ENCODE data around the gene COMT. TPM values are rescaled to one million over a fixed set of nuclear protein-coding genes. Genes with fewer than 3 reads are reported as not detected.

Gene COMT
- total and polyA plus RNA-seq, 9 of the 15 experiments (the other 6 are each of a cell fraction or from before 2014, with no cell fraction given): 12.5 to 351 (median 155) TPM

DNA sequence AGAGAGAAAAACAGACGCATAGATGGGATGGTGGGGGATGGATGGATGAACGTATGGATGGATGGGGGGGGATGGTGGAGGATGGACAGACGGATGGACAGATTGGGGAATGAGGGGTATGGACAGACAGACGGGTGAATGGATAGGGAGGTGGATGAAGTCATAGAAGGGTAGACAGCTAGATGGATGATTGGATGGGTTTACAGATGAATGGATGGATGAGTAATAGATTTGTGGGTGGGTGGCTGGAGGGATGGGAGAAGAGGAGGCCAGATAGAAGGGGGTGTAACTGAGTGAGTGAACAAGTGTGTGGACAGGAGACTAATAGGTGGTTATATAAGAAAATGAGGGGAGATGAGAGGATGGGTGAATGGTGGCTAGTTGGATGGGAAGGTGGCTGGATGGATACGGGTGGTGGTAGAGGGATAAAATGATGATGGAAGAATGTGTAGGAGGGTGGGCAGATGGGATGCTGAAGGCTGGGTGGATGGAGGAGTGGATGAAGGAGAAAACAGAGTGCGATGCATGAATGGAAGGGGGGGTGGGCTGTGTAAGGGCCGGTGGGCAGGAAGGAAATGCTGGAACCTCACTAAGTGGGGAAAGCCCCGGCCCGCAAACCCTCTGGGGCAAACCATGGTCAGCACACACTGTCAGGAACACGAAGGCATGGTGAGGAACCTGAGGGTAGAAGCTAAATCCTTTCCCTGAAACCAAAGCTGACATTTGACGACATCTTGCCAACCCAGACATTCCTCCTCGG is 53.5 kb downstream of the COMT start (continued):
- TF ChIP-seq, protein P1, sequence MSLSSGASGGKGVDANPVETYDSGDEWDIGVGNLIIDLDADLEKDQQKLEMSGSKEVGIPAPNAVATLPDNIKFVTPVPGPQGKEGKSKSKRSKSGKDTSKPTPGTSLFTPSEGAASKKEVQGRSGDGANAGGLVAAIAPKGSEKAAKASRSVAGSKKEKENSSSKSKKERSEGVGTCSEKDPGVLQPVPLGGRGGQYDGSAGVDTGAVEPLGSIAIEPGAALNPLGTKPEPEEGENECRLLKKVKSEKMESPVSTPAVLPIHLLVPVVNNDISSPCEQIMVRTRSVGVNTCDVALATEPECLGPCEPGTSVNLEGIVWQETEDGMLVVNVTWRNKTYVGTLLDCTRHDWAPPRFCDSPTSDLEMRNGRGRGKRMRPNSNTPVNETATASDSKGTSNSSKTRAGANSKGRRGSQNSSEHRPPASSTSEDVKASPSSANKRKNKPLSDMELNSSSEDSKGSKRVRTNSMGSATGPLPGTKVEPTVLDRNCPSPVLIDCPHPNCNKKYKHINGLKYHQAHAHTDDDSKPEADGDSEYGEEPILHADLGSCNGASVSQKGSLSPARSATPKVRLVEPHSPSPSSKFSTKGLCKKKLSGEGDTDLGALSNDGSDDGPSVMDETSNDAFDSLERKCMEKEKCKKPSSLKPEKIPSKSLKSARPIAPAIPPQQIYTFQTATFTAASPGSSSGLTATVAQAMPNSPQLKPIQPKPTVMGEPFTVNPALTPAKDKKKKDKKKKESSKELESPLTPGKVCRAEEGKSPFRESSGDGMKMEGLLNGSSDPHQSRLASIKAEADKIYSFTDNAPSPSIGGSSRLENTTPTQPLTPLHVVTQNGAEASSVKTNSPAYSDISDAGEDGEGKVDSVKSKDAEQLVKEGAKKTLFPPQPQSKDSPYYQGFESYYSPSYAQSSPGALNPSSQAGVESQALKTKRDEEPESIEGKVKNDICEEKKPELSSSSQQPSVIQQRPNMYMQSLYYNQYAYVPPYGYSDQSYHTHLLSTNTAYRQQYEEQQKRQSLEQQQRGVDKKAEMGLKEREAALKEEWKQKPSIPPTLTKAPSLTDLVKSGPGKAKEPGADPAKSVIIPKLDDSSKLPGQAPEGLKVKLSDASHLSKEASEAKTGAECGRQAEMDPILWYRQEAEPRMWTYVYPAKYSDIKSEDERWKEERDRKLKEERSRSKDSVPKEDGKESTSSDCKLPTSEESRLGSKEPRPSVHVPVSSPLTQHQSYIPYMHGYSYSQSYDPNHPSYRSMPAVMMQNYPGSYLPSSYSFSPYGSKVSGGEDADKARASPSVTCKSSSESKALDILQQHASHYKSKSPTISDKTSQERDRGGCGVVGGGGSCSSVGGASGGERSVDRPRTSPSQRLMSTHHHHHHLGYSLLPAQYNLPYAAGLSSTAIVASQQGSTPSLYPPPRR (CRISPR knock-in tag; IDR thresholded peaks at IDR 0.05; ENCODE audit: borderline replicate concordance): no peak
- no peak for TF ChIP-seq SIRT6 (IDR thresholded peaks at IDR 0.05; ENCODE audit: low read depth, low read length)
- TF ChIP-seq, protein P2, sequence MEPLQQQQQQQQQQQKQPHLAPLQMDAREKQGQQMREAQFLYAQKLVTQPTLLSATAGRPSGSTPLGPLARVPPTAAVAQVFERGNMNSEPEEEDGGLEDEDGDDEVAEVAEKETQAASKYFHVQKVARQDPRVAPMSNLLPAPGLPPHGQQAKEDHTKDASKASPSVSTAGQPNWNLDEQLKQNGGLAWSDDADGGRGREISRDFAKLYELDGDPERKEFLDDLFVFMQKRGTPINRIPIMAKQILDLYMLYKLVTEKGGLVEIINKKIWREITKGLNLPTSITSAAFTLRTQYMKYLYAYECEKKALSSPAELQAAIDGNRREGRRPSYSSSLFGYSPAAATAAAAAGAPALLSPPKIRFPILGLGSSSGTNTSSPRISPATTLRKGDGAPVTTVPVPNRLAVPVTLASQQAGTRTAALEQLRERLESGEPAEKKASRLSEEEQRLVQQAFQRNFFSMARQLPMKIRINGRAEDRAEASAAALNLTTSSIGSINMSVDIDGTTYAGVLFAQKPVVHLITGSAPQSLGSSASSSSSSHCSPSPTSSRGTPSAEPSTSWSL (CRISPR knock-in tag; IDR thresholded peaks at IDR 0.05; ENCODE audit: borderline replicate concordance): no peak
- TF ChIP-seq, protein P3, sequence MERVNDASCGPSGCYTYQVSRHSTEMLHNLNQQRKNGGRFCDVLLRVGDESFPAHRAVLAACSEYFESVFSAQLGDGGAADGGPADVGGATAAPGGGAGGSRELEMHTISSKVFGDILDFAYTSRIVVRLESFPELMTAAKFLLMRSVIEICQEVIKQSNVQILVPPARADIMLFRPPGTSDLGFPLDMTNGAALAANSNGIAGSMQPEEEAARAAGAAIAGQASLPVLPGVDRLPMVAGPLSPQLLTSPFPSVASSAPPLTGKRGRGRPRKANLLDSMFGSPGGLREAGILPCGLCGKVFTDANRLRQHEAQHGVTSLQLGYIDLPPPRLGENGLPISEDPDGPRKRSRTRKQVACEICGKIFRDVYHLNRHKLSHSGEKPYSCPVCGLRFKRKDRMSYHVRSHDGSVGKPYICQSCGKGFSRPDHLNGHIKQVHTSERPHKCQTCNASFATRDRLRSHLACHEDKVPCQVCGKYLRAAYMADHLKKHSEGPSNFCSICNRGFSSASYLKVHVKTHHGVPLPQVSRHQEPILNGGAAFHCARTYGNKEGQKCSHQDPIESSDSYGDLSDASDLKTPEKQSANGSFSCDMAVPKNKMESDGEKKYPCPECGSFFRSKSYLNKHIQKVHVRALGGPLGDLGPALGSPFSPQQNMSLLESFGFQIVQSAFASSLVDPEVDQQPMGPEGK (CRISPR knock-in tag; IDR thresholded peaks at IDR 0.05; ENCODE audit: borderline replicate concordance): no peak
- TF ChIP-seq, protein P4, sequence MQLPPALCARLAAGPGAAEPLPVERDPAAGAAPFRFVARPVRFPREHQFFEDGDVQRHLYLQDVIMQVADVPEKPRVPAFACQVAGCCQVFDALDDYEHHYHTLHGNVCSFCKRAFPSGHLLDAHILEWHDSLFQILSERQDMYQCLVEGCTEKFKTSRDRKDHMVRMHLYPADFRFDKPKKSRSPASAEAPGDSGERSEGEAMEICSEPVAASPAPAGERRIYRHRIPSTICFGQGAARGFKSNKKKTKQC (CRISPR knock-in tag; IDR thresholded peaks at IDR 0.05): no peak
- TF ChIP-seq ZNF316 (IDR thresholded peaks at IDR 0.05): peak; percentile 25; the same call in 1 of the 2 replicates
- no peak for TF ChIP-seq HNRNPUL1 (IDR thresholded peaks at IDR 0.05; ENCODE audit: low read length)
- TF ChIP-seq, protein P5, sequence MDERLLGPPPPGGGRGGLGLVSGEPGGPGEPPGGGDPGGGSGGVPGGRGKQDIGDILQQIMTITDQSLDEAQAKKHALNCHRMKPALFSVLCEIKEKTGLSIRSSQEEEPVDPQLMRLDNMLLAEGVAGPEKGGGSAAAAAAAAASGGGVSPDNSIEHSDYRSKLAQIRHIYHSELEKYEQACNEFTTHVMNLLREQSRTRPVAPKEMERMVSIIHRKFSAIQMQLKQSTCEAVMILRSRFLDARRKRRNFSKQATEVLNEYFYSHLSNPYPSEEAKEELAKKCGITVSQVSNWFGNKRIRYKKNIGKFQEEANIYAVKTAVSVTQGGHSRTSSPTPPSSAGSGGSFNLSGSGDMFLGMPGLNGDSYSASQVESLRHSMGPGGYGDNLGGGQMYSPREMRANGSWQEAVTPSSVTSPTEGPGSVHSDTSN (CRISPR knock-in tag; IDR thresholded peaks at IDR 0.05; ENCODE audit: low read depth): no peak
- TF ChIP-seq, protein P5 (tag; conservative IDR thresholded peaks at IDR 0.05; ENCODE audit: low read depth): no peak
- TF ChIP-seq CHD1 (IDR thresholded peaks at IDR 0.05; ENCODE audit: low read length): no peak
- TF ChIP-seq, protein P6, sequence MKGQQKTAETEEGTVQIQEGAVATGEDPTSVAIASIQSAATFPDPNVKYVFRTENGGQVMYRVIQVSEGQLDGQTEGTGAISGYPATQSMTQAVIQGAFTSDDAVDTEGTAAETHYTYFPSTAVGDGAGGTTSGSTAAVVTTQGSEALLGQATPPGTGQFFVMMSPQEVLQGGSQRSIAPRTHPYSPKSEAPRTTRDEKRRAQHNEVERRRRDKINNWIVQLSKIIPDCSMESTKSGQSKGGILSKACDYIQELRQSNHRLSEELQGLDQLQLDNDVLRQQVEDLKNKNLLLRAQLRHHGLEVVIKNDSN (CRISPR knock-in tag; IDR thresholded peaks at IDR 0.05): no peak
- TF ChIP-seq ZFX (CRISPR knock-in tag; IDR thresholded peaks at IDR 0.05): no peak
- TF ChIP-seq ETS2 (tag; IDR thresholded peaks at IDR 0.05; ENCODE audit: borderline replicate concordance, poor library complexity, severe bottlenecking): no peak
